HCT116 (cell line): ENCODE results near the gene DPH1. TPM values are rescaled to one million over a fixed set of nuclear protein-coding genes. Genes with fewer than 3 reads are reported as not detected.

Experiments
- ATAC-seq: fragments of 200-7000 bp; cut with Tn5 transposase; 2 replicates; pipeline ENCODE4 v1.9.1; 2020; ENCODE audit warnings: mild to moderate bottlenecking, moderate library complexity
- BruUV-seq: library from RNA; stranded (reverse); fragments of 400-500 nt; replicated peaks from 2 replicates; lab custom pipeline; 2021; lab: Mats Ljungman, UMichigan
- CTCF ChIA-PET: fragments of 300-600 bp; sonication (Branson Sonifier 250); formaldehyde crosslinking; loops from one replicate; lab custom pipeline; 2021; ENCODE audit warnings: antibody characterized with exemption; lab: Charles Lee
- POLR2A ChIA-PET: fragments of 300-600, 350-600 bp; sonication (Branson Sonifier 250); formaldehyde crosslinking; loops from one replicate; lab custom pipeline; 2021; ENCODE audit warnings: antibody characterized with exemption; lab: Charles Lee
- RAD21 ChIA-PET, 2 experiments: fragments of 300-600 bp; sonication (Branson Sonifier 250); formaldehyde crosslinking; loops; one replicate each; lab custom pipeline; 2023; ENCODE audit warnings: low total read pairs in 2 of 2; ENCODE audit not compliant: uncharacterized antibody in 2 of 2, unreplicated experiment in 2 of 2, low non-redundant PET in 1 of 2; lab: Charles Lee
- DNase-seq: peaks from one replicate; pipeline ENCODE4 v3.0.0-alpha.2; 2010; ENCODE audit warnings: low read depth, low spot score
- H2AFZ ChIP-seq: fragments of 200-600 bp; shearing (Covaris generic), sonication (generic); 2 replicates; pipeline ENCODE4 v1.6.1; 2017; ENCODE audit warnings: low read depth, mixed run types, mixed read lengths, antibody characterized with exemption, low read length; ENCODE audit not compliant: poor library complexity, severe bottlenecking
- H3K27ac ChIP-seq: 2 replicates; pipeline ENCODE4 v1.5.1; 2012; ENCODE audit warnings: low read depth, low read length
- H3K27me3 ChIP-seq: fragments of 200-600 bp; sonication (generic); 2 replicates; pipeline ENCODE4 v1.6.1; 2016; ENCODE audit warnings: mixed run types, low read length, mixed read lengths; ENCODE audit not compliant: insufficient read depth
- H3K36me3 ChIP-seq, 2 experiments: fragments of 200-500 bp in 1 of 2; fragments of 200-600 bp in 1 of 2; sonication (Bioruptor generic) in 1 of 2; sonication (generic) in 1 of 2; 2 replicates each; pipeline versions ENCODE4 v1.5.1 to v1.6.1; 2014 to 2016; ENCODE audit warnings: low read length in 2 of 2, inconsistent platforms in 1 of 2, mixed read lengths in 1 of 2, mixed run types in 1 of 2; ENCODE audit not compliant: insufficient read depth in 2 of 2, control insufficient read depth in 1 of 2
- H3K4me1 ChIP-seq, 2 experiments: fragments of 200-600 bp in 1 of 2; sonication (generic) in 1 of 2; 2 replicates each; pipeline versions ENCODE4 v1.5.1 to v1.6.1; 2012 to 2017; ENCODE audit warnings: low read length in 2 of 2, inconsistent platforms in 1 of 2, mild to moderate bottlenecking in 1 of 2, mixed read lengths in 1 of 2, mixed run types in 1 of 2, moderate library complexity in 1 of 2; ENCODE audit not compliant: insufficient read depth in 2 of 2, control insufficient read depth in 1 of 2
- H3K4me2 ChIP-seq: fragments of 200-600 bp; sonication (generic); 2 replicates; pipeline ENCODE4 v1.6.1; 2017; ENCODE audit warnings: mixed run types, low read length, mixed read lengths
- H3K4me3 ChIP-seq, 2 experiments: fragments of 200-600 bp in 1 of 2; sonication (generic) in 1 of 2; replicated peaks in 1 of 2; 2 replicates each; pipeline ENCODE4 v1.5.1; 2011 to 2016; ENCODE audit warnings: low read length in 2 of 2, control low read depth in 1 of 2, low read depth in 1 of 2, mild to moderate bottlenecking in 1 of 2, mixed read lengths in 1 of 2, mixed run types in 1 of 2
- H3K79me2 ChIP-seq: fragments of 200-600 bp; sonication (generic); 2 replicates; pipeline ENCODE4 v1.6.1; 2017; ENCODE audit warnings: mild to moderate bottlenecking, mixed run types, low read length, moderate library complexity, mixed read lengths; ENCODE audit not compliant: insufficient read depth
- H3K9ac ChIP-seq: fragments of 200-600 bp; sonication (generic); 2 replicates; pipeline ENCODE4 v1.6.1; 2016; ENCODE audit warnings: low read length, mixed read lengths
- H3K9me2 ChIP-seq: fragments of 200-600 bp; sonication (generic), shearing (Covaris generic); 2 replicates; pipeline ENCODE4 v1.6.1; 2017; ENCODE audit warnings: mixed run types, mild to moderate bottlenecking, moderate library complexity; ENCODE audit not compliant: insufficient read depth
- H3K9me3 ChIP-seq, 2 experiments: fragments of 200-500 bp in 1 of 2; fragments of 200-600 bp in 1 of 2; sonication (Bioruptor generic) in 1 of 2; sonication (generic) in 1 of 2; 2 replicates each; pipeline ENCODE4 v1.6.1; 2014 to 2017; ENCODE audit warnings: low read length in 2 of 2, mixed read lengths in 2 of 2, inconsistent platforms in 1 of 2, low read depth in 1 of 2, mild to moderate bottlenecking in 1 of 2, mixed run types in 1 of 2, moderate library complexity in 1 of 2; ENCODE audit not compliant: control insufficient read depth in 1 of 2, insufficient read depth in 1 of 2
- H4K20me1 ChIP-seq: fragments of 200-600 bp; sonication (generic), shearing (Covaris generic); 2 replicates; pipeline ENCODE4 v1.6.1; 2017; ENCODE audit warnings: mixed run types, mild to moderate bottlenecking, moderate library complexity; ENCODE audit not compliant: insufficient read depth
- SIN3A ChIP-seq: IDR thresholded peaks from 2 replicates; pipeline ENCODE4 v1.6.1; 2012; ENCODE audit warnings: low read depth
- ZNF274 ChIP-seq: fragments of 200-500 bp; sonication (Bioruptor generic); IDR thresholded peaks from 2 replicates; pipeline ENCODE4 v1.6.1; 2014; ENCODE audit warnings: mild to moderate bottlenecking, low read depth, low read length, inconsistent platforms
- intact Hi-C: fragments of 100-400 bp; cut with micrococcal nuclease; formaldehyde crosslinking; loops from 2 replicates; pipeline ENCODE4 v1.10.0; 2022
- total RNA-seq: library from RNA; stranded (reverse); gene quantifications from one replicate; pipeline ENCODE4 v1.2.1, GENCODE V29; 2021; ENCODE audit not compliant: unreplicated experiment
- TF ChIP-seq, protein P1 (sequence below): IDR thresholded peaks from 2 replicates; pipeline ENCODE4 v1.6.1; 2011; ENCODE audit warnings: mild to moderate bottlenecking, low read length, moderate library complexity; ENCODE audit not compliant: insufficient replicate concordance; ENCODE audit errors: extremely low read depth
- TF ChIP-seq, protein P2 (sequence below), 3 experiments: fragments of 200-600 bp in 1 of 3; sonication (generic) in 1 of 3; IDR thresholded peaks in 2 of 3; conservative IDR thresholded peaks in 1 of 3; 2 replicates each; pipeline ENCODE4 v1.5.1; 2012 to 2017; ENCODE audit warnings: low read depth in 2 of 3, low read length in 2 of 3, antibody characterized with exemption in 1 of 3, borderline replicate concordance in 1 of 3, control low read depth in 1 of 3, mild to moderate bottlenecking in 1 of 3, mixed read lengths in 1 of 3, mixed run types in 1 of 3, moderate library complexity in 1 of 3; ENCODE audit not compliant: insufficient read depth in 1 of 3

Gene DPH1
- total RNA-seq, 1 experiment from 2014 or later, result 47.2 TPM

DNA sequence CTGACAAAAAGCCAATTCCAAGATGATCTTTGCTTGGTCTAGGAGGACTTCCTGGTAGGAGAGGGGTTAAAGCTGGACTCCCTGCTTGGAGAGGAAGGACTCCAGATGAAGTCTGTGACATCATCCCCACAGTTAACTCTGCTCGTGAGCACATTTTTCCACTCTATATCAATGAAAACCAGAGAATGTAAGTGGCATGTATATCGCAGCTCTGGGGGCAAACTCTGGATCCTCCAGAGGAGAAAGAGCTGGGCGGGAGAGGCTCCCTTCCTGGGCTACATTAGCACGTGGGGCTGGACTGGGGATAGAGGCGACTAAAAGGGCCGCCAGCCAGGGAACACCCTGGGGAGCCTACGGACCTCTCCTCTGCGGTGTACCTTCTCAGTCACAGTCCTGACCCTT, 59.1 kb downstream of the DPH1 start (continued):
- TF ChIP-seq, protein P1, sequence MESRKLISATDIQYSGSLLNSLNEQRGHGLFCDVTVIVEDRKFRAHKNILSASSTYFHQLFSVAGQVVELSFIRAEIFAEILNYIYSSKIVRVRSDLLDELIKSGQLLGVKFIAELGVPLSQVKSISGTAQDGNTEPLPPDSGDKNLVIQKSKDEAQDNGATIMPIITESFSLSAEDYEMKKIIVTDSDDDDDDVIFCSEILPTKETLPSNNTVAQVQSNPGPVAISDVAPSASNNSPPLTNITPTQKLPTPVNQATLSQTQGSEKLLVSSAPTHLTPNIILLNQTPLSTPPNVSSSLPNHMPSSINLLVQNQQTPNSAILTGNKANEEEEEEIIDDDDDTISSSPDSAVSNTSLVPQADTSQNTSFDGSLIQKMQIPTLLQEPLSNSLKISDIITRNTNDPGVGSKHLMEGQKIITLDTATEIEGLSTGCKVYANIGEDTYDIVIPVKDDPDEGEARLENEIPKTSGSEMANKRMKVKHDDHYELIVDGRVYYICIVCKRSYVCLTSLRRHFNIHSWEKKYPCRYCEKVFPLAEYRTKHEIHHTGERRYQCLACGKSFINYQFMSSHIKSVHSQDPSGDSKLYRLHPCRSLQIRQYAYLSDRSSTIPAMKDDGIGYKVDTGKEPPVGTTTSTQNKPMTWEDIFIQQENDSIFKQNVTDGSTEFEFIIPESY, result no peak

DNA sequence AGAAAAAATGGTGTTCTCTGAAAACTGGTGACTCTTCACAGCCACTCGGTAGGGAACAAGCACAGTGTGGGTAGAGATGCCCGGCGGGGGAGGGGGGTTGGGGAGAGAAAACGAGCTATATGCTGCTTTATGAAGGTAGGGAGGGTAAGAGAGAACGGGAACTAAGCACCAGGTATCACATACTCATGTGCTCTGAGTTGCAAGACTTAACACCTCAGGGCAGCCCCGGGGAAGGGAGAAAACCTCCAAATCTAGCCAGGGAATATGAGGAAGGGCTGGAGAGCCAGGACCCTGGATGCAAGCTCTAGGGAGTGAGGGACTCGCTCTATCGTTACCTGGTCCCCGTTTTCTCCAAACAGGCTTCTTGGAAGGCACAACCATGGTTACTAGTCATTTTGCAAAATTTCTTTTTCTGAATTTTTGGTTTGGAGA, 60.3 kb downstream of the DPH1 start:
- no peaks in the 10 kb centered on the region for H3K79me2 ChIP-seq
- peaks cover 6% of the 10 kb centered on the region in 2 experiments; a peak in 3 of 4 replicates for H3K4me1 ChIP-seq
- H3K9me2 ChIP-seq, result no peaks in the 10 kb centered on the region
- H3K27ac ChIP-seq, result no peak overlapping the region
- H3K4me2 ChIP-seq, result no peak overlapping the region
- H3K4me3 ChIP-seq, result no peak overlapping the region
- no peaks in the 10 kb centered on the region for H3K36me3 ChIP-seq
- no peak overlapping the region for H2AFZ ChIP-seq
- H3K9ac ChIP-seq, result no peak overlapping the region
- BruUV-seq, result no TSS peak
- no peak for TF ChIP-seq ZNF274
- H3K27me3 ChIP-seq, result no peaks in the 10 kb centered on the region
- POLR2A ChIA-PET, result no interaction called here
- intact Hi-C loops, result no loop called here
- H4K20me1 ChIP-seq, result no peaks in the 10 kb centered on the region
- RAD21 ChIA-PET, result no interaction called here
- no peaks in the 10 kb centered on the region for H3K9me3 ChIP-seq
- ATAC-seq (no peak), DNase-seq (no peak)
- CTCF ChIA-PET, result no interaction called here

DNA sequence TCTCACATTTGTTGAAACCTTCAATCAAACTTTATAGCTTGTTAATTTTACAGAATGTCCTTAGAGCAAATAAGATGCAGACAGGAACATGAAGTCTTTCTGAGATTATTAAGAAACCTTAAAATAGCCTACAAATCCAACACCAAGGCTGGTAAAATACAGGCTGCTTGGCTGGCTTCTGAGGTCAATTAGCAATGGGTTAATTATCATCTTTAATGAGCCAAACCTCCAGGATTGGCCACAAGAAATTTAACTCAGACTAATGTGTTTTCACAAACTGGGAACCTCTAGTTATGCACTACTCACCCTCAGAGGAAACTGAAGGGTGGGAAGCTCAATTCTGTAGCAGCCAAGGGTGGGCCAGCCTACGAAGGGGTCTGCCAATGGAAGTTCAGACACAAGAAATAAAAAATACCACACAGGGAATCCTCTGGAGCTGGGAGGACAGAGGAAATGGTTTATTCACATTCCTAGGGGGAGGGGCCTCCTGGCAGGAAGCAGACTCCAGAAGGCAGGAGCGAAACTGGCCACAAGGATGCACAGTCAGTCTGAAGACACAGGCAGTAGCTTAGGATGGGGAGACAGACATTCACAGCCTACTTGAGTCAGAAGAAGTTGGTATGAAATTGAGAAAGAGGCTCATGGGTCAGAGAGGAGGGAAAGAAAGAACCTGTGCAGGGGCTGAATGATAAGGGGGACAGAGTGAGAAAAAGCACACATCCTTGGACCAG, 61.0 kb downstream of the DPH1 start:
- H3K9ac ChIP-seq, result no peak overlapping the region
- no peak for DNase-seq
- BruUV-seq, result no TSS peak

More for the DNA sequence above, 61.0 kb downstream of the DPH1 start:
- H4K20me1 ChIP-seq, result no peaks in the 10 kb centered on the region
- H3K27ac ChIP-seq, result no peak overlapping the region
- CTCF ChIA-PET, result no interaction called here
- peaks cover 6% of the 10 kb centered on the region in 2 experiments; a peak in 3 of 4 replicates for H3K4me1 ChIP-seq
- no peaks in the 10 kb centered on the region for H3K9me2 ChIP-seq
- no peaks in the 10 kb centered on the region for H3K9me3 ChIP-seq
- H3K27me3 ChIP-seq, result no peaks in the 10 kb centered on the region
- peak; percentile 81 for ATAC-seq
- no peak overlapping the region for H3K4me2 ChIP-seq
- no peak overlapping the region for H2AFZ ChIP-seq
- POLR2A ChIA-PET, result no interaction called here
- H3K36me3 ChIP-seq, result no peaks in the 10 kb centered on the region
- no peaks in the 10 kb centered on the region for H3K79me2 ChIP-seq
- RAD21 ChIA-PET, result interaction anchor here in 1 of 2 experiments (0.5 to 0.6 kb wide), 2 partner anchors 27 to 141 kb away, joined by 4 to 6 read pairs; no protein-coding TSS in a partner anchor
- no peak overlapping the region for H3K4me3 ChIP-seq
- TF ChIP-seq, protein P2, sequence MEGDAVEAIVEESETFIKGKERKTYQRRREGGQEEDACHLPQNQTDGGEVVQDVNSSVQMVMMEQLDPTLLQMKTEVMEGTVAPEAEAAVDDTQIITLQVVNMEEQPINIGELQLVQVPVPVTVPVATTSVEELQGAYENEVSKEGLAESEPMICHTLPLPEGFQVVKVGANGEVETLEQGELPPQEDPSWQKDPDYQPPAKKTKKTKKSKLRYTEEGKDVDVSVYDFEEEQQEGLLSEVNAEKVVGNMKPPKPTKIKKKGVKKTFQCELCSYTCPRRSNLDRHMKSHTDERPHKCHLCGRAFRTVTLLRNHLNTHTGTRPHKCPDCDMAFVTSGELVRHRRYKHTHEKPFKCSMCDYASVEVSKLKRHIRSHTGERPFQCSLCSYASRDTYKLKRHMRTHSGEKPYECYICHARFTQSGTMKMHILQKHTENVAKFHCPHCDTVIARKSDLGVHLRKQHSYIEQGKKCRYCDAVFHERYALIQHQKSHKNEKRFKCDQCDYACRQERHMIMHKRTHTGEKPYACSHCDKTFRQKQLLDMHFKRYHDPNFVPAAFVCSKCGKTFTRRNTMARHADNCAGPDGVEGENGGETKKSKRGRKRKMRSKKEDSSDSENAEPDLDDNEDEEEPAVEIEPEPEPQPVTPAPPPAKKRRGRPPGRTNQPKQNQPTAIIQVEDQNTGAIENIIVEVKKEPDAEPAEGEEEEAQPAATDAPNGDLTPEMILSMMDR (IDR thresholded peaks at IDR 0.05 in 2 of 3, conservative IDR thresholded peaks at IDR 0.05 in 1 of 3; ENCODE audit: borderline replicate concordance in 1 of 3, insufficient read depth in 1 of 3, low read depth in 2 of 3, low read length in 2 of 3), result peak in 1 of 3 experiments; percentile 22; a peak in 1 of 6 replicates
- no peak for TF ChIP-seq SIN3A
- TF ChIP-seq, all 23 proteins: peak for 1
- intact Hi-C loops, result no loop called here
